CD14-positive monocyte (primary cell): ENCODE measurements around the gene AQP7. TPM values are rescaled to one million over a fixed set of nuclear protein-coding genes. Genes with fewer than 3 reads are reported as not detected.

Experiments
- DNase-seq, 3 donors: peaks; one replicate each; pipeline ENCODE4 v3.0.0-alpha.2; 2011 to 2022
- H2AFZ ChIP-seq: 2 replicates; pipeline ENCODE4 v1.6.0; 2012; ENCODE audit warnings: mild to moderate bottlenecking, low read depth, low read length, inconsistent platforms; ENCODE audit not compliant: insufficient read depth, poor library complexity, severe bottlenecking
- H3K27ac ChIP-seq, 2 donors: 1 replicate in 1 of 2; 2 replicates in 1 of 2; pipeline ENCODE4 v1.5.1; 2012 to 2013; ENCODE audit warnings: low read length in 2 of 2, control low read depth in 1 of 2, inconsistent platforms in 1 of 2, low read depth in 1 of 2, mild to moderate bottlenecking in 1 of 2
- H3K27me3 ChIP-seq, 2 donors: one replicate each; pipeline versions ENCODE4 v1.6.0 to v1.6.1; 2011 to 2013; ENCODE audit warnings: low read length in 2 of 2; ENCODE audit not compliant: control insufficient read depth in 2 of 2, insufficient read depth in 2 of 2
- H3K36me3 ChIP-seq, 2 donors: replicated peaks in 1 of 2; 1 replicate in 1 of 2; 2 replicates in 1 of 2; pipeline versions ENCODE4 v1.5.1 to v1.6.1; 2012 to 2013; ENCODE audit warnings: low read length in 2 of 2, control low read depth in 1 of 2, inconsistent platforms in 1 of 2, mild to moderate bottlenecking in 1 of 2; ENCODE audit not compliant: insufficient read depth in 2 of 2, control insufficient read depth in 1 of 2
- H3K4me1 ChIP-seq, 2 donors: 1 replicate in 1 of 2; 2 replicates in 1 of 2; pipeline versions ENCODE4 v1.5.1 to v1.6.1; 2012 to 2013; ENCODE audit warnings: low read length in 2 of 2, control low read depth in 1 of 2, inconsistent platforms in 1 of 2, mild to moderate bottlenecking in 1 of 2, moderate library complexity in 1 of 2; ENCODE audit not compliant: insufficient read depth in 2 of 2, control insufficient read depth in 1 of 2
- H3K4me2 ChIP-seq: replicated peaks from 2 replicates; pipeline ENCODE3; 2012; ENCODE audit warnings: low read length, moderate library complexity, mild to moderate bottlenecking; ENCODE audit not compliant: poor library complexity, severe bottlenecking; ENCODE audit errors: extremely low read depth
- H3K4me3 ChIP-seq, 3 experiments: fragments of 200-600 bp in 1 of 3; sonication (generic) in 1 of 3; replicated peaks in 1 of 3; 1 replicate in 2 of 3; 2 replicates in 1 of 3; pipeline ENCODE4 v1.5.1; 2011 to 2013; ENCODE audit warnings: low read length in 3 of 3, mild to moderate bottlenecking in 3 of 3, control low read depth in 2 of 3, low read depth in 2 of 3, inconsistent platforms in 1 of 3, moderate library complexity in 1 of 3
- H3K79me2 ChIP-seq: 2 replicates; pipeline ENCODE4 v1.6.0; 2012; ENCODE audit warnings: mild to moderate bottlenecking, control low read depth, inconsistent platforms, low read length, moderate library complexity; ENCODE audit not compliant: insufficient read depth
- H3K9ac ChIP-seq: 2 replicates; pipeline ENCODE4 v1.6.0; 2017; ENCODE audit warnings: low read length, mild to moderate bottlenecking; ENCODE audit not compliant: insufficient read depth, poor library complexity, severe bottlenecking
- H3K9me3 ChIP-seq, 2 donors: replicated peaks in 1 of 2; 1 replicate in 1 of 2; 2 replicates in 1 of 2; pipeline versions ENCODE4 v1.5.1 to v1.6.1; 2012 to 2013; ENCODE audit warnings: low read length in 2 of 2, control low read depth in 1 of 2; ENCODE audit not compliant: control insufficient read depth in 1 of 2, insufficient read depth in 1 of 2
- H4K20me1 ChIP-seq: 2 replicates; pipeline ENCODE4 v1.6.0; 2012; ENCODE audit warnings: mild to moderate bottlenecking, low read length, control low read depth, moderate library complexity; ENCODE audit not compliant: insufficient read depth
- H3K27ac Mint-ChIP-seq, 7 donors: one replicate each; pipeline ENCODE4 v1.8.0; 2020; ENCODE audit warnings: mild to moderate bottlenecking in 7 of 7, mixed read lengths in 7 of 7, moderate library complexity in 6 of 7, inconsistent platforms in 2 of 7
- H3K27me3 Mint-ChIP-seq, 3 donors: one replicate each; pipeline ENCODE4 v1.8.0; 2021 to 2022; ENCODE audit warnings: low read depth in 3 of 3, mild to moderate bottlenecking in 3 of 3, mixed read lengths in 3 of 3, moderate library complexity in 3 of 3, inconsistent platforms in 1 of 3
- H3K36me3 Mint-ChIP-seq, 2 donors: one replicate each; pipeline ENCODE4 v1.8.0; 2020; ENCODE audit warnings: mixed read lengths in 2 of 2, inconsistent platforms in 1 of 2, mild to moderate bottlenecking in 1 of 2
- H3K4me1 Mint-ChIP-seq: one replicate; pipeline ENCODE4 v1.8.0; 2020; ENCODE audit warnings: mild to moderate bottlenecking, mixed read lengths
- H3K4me3 Mint-ChIP-seq, 2 donors: one replicate each; pipeline ENCODE4 v1.8.0; 2020; ENCODE audit warnings: mild to moderate bottlenecking in 2 of 2, mixed read lengths in 2 of 2, moderate library complexity in 1 of 2
- H3K9me3 Mint-ChIP-seq, 7 donors: one replicate each; pipeline ENCODE4 v1.8.0; 2020 to 2022; ENCODE audit warnings: mixed read lengths in 7 of 7, mild to moderate bottlenecking in 6 of 7, moderate library complexity in 6 of 7, inconsistent platforms in 2 of 7
- whole genome bisulfite sequencing: methylation state at CpG from one replicate; pipeline ENCODE4 v1.1.5; 2013; ENCODE audit warnings: missing lambda C conversion rate; ENCODE audit not compliant: insufficient coverage; 5-methylcytosine and 5-hydroxymethylcytosine counted together
- intact Hi-C, 2 donors: fragments of 100-400 bp; cut with micrococcal nuclease; formaldehyde crosslinking; loops; one replicate each; pipeline versions ENCODE4 v1.15.0 to v1.15.1; 2023
- polyA plus RNA-seq, 3 donors: library from polyadenylated mRNA; depleted of rRNA in 1 of 3; unstranded in 2 of 3; stranded (reverse) in 1 of 3; fragments of 300-500 nt in 2 of 3; fragments of >200 nt in 1 of 3; fragmentation: Illumina TruSeq in 2 of 3; gene quantifications; 1 replicate in 2 of 3; 2 replicates in 1 of 3; pipeline ENCODE4 v1.2.3, GENCODE V29; 2012 to 2021
- TF ChIP-seq, protein P1 (sequence below): fragments of 200-600 bp; IDR thresholded peaks from one replicate; pipeline ENCODE4 v1.8.0; 2022; ENCODE audit warnings: antibody characterized with exemption, mild to moderate bottlenecking

AQP7 gene
- polyA plus RNA-seq, 3 donors, result not detected

GRCh38 chr9:33349743-33350142 lies 52.6 kb downstream of the AQP7 start:
- peaks cover 52 to 71% of the 10 kb centered on the region in 2 donors for H3K36me3 Mint-ChIP-seq
- WGBS, result 87% methylated on average over 2 of the region's 2 CpGs

GRCh38 chr9:33348998-33349397 lies 53.4 kb downstream of the AQP7 start:
- WGBS, result 100% methylated on average over 2 of the region's 4 CpGs
- H3K9ac ChIP-seq, result no peak overlapping the region
- TF ChIP-seq, protein P1, sequence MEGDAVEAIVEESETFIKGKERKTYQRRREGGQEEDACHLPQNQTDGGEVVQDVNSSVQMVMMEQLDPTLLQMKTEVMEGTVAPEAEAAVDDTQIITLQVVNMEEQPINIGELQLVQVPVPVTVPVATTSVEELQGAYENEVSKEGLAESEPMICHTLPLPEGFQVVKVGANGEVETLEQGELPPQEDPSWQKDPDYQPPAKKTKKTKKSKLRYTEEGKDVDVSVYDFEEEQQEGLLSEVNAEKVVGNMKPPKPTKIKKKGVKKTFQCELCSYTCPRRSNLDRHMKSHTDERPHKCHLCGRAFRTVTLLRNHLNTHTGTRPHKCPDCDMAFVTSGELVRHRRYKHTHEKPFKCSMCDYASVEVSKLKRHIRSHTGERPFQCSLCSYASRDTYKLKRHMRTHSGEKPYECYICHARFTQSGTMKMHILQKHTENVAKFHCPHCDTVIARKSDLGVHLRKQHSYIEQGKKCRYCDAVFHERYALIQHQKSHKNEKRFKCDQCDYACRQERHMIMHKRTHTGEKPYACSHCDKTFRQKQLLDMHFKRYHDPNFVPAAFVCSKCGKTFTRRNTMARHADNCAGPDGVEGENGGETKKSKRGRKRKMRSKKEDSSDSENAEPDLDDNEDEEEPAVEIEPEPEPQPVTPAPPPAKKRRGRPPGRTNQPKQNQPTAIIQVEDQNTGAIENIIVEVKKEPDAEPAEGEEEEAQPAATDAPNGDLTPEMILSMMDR, result no peak
- no peaks in the 10 kb centered on the region for H3K27me3 ChIP-seq
- H4K20me1 ChIP-seq, result no peaks in the 10 kb centered on the region
- H3K27ac Mint-ChIP-seq, result peak overlapping the region in 1 of 7 donors; percentile 3
- no peak overlapping the region for H3K27ac ChIP-seq
- H3K36me3 ChIP-seq, result peaks cover 53 to 71% of the 10 kb centered on the region in 2 donors
- H3K4me2 ChIP-seq, result no peak overlapping the region
- H3K79me2 ChIP-seq, result no peaks in the 10 kb centered on the region
- H3K36me3 Mint-ChIP-seq, result peaks cover 49 to 71% of the 10 kb centered on the region in 2 donors
- no peak overlapping the region for H3K4me3 Mint-ChIP-seq
- intact Hi-C loops, result no loop called here
- H3K9me3 ChIP-seq, result no peaks in the 10 kb centered on the region
- no peaks in the 10 kb centered on the region for H3K27me3 Mint-ChIP-seq
- H3K4me1 Mint-ChIP-seq, result peaks cover 4% of the 10 kb centered on the region
- no peak for DNase-seq
- H2AFZ ChIP-seq, result no peak overlapping the region
- peaks cover 0 to 7% of the 10 kb centered on the region in 2 donors for H3K4me1 ChIP-seq
- H3K9me3 Mint-ChIP-seq, result peaks cover 0 to 3% (median 0%) of the 10 kb centered on the region in 7 donors
- no peak overlapping the region for H3K4me3 ChIP-seq

More at GRCh38 chr9:33349743-33350142, 52.6 kb downstream of the AQP7 start:
- Histone ChIP-seq H3K79me2 (no peaks in the 10 kb centered on the region), H2AFZ (no peak overlapping the region), H3K27me3 (no peaks in the 10 kb centered on the region), H3K4me2 (no peak overlapping the region), H3K9ac (no peak overlapping the region), H3K9me3 (no peaks in the 10 kb centered on the region), H3K4me1 (peaks cover 0 to 7% of the 10 kb centered on the region in 2 donors), H4K20me1 (no peaks in the 10 kb centered on the region), H3K36me3 (peaks cover 46 to 71% of the 10 kb centered on the region in 2 donors), H3K4me3 (no peak overlapping the region), H3K27ac (no peak overlapping the region)
- H3K27me3 Mint-ChIP-seq, result no peaks in the 10 kb centered on the region
- H3K9me3 Mint-ChIP-seq, result peaks cover 0 to 3% (median 0%) of the 10 kb centered on the region in 7 donors
- H3K27ac Mint-ChIP-seq, result peak overlapping the region in 1 of 7 donors; percentile 50
- TF ChIP-seq, protein P1, result no peak
- H3K4me3 Mint-ChIP-seq, result no peak overlapping the region
- intact Hi-C loops, result no loop called here
- DNase-seq, result no peak
- H3K4me1 Mint-ChIP-seq, result peaks cover 4% of the 10 kb centered on the region
